Astrocyte of the hippocampus (primary cell): Measurements from ENCODE around the gene EDEM3.
"Not testable (repeated sequence)": the region's sequence is repeated elsewhere in the genome, so short reads cannot be mapped to it uniquely, and the experiment has no call there.

Experiments used
- DNase-seq: peaks from one replicate; pipeline ENCODE4 v3.0.0; 2011; ENCODE audit warnings: low read depth, low spot score

Gene EDEM3

GRCh38 chr1:184754476-184755225 is at the start of gene EDEM3:
TSS of gene EDEM3 (minus strand) at chr1:184754858. CDS start at chr1:184754646, 212 bp downstream.
- DNase-seq: peak; percentile 100

- no peak for DNase-seq
Observed at GRCh38 chr1:184804220-184804619, 49.6 kb upstream of the EDEM3 start.

- DNase-seq: no peak
Observed at GRCh38 chr1:184803180-184803492, 48.5 kb upstream of the EDEM3 start.

GRCh38 chr1:184802354-184803179 is 47.9 kb upstream of the EDEM3 start:
- no peak for DNase-seq

- DNase-seq: no peak
Observed at GRCh38 chr1:184801503-184801902, 46.8 kb upstream of the EDEM3 start.

GRCh38 chr1:184800876-184801275 is 46.2 kb upstream of the EDEM3 start:
- DNase-seq: no peak

GRCh38 chr1:184793967-184794366 is 39.3 kb upstream of the EDEM3 start:
- DNase-seq: no peak

- peak; percentile 88 for DNase-seq
Observed at GRCh38 chr1:184792450-184792969, 37.9 kb upstream of the EDEM3 start.

GRCh38 chr1:184791550-184791900 is 36.9 kb upstream of the EDEM3 start:
- peak; percentile 42 for DNase-seq

GRCh38 chr1:184790642-184791549 is 36.2 kb upstream of the EDEM3 start:
- no peak for DNase-seq

GRCh38 chr1:184789884-184790283 is 35.2 kb upstream of the EDEM3 start:
- no peak for DNase-seq

GRCh38 chr1:184788970-184789369 is 34.3 kb upstream of the EDEM3 start:
- no peak for DNase-seq

- no peak for DNase-seq
Observed at GRCh38 chr1:184785529-184785928, 30.9 kb upstream of the EDEM3 start.

- DNase-seq: not testable (repeated sequence)
Observed at GRCh38 chr1:184783723-184784122, 29.1 kb upstream of the EDEM3 start.

- no peak for DNase-seq
Observed at GRCh38 chr1:184781941-184782340, 27.3 kb upstream of the EDEM3 start.

- no peak for DNase-seq
Observed at GRCh38 chr1:184775885-184776284, 21.2 kb upstream of the EDEM3 start.

GRCh38 chr1:184775329-184775728 is 20.7 kb upstream of the EDEM3 start:
- DNase-seq: no peak

GRCh38 chr1:184773762-184774320 is 19.2 kb upstream of the EDEM3 start:
- DNase-seq: no peak

- no peak for DNase-seq
Observed at GRCh38 chr1:184771190-184771691, 16.6 kb upstream of the EDEM3 start.

- no peak for DNase-seq
Observed at GRCh38 chr1:184770181-184770979, 15.7 kb upstream of the EDEM3 start.
